Keratinocyte (primary cell): ENCODE data around the gene PDXDC1. TPM values are rescaled to one million over a fixed set of nuclear protein-coding genes. Genes with fewer than 3 reads are reported as not detected.

ENCODE experiments used
- DNase-seq: peaks from one replicate; pipeline ENCODE4 v3.0.0-alpha.2; 2011; ENCODE audit warnings: low read depth, missing footprints, low spot score
- FAIRE-seq: peaks from 2 replicates; lab custom pipeline; 2011; peaks lifted over from hg19 to GRCh38; lab: Jason Lieb, UNC
- H2AFZ ChIP-seq: 2 replicates; pipeline ENCODE4 v1.6.0; 2012; ENCODE audit warnings: low read length, control low read depth, inconsistent platforms; ENCODE audit not compliant: control insufficient read depth
- H3K27ac ChIP-seq: 2 replicates; pipeline ENCODE4 v1.5.1; 2011; ENCODE audit warnings: low read length; ENCODE audit not compliant: control insufficient read depth, insufficient read depth
- H3K27me3 ChIP-seq: 3 replicates; pipeline ENCODE4 v1.6.0; 2011; ENCODE audit warnings: low read length; ENCODE audit not compliant: control insufficient read depth, insufficient read depth; ENCODE audit errors: extremely low read depth
- H3K36me3 ChIP-seq, 2 experiments: 2 replicates in 1 of 2; 3 replicates in 1 of 2; pipeline ENCODE4 v1.5.1; 2011; ENCODE audit warnings: low read length in 2 of 2, mild to moderate bottlenecking in 1 of 2; ENCODE audit not compliant: control insufficient read depth in 2 of 2, insufficient read depth in 2 of 2; ENCODE audit errors: extremely low read depth in 1 of 2
- H3K4me1 ChIP-seq: 3 replicates; pipeline ENCODE4 v1.5.1; 2011; ENCODE audit warnings: low read length; ENCODE audit not compliant: control insufficient read depth, insufficient read depth; ENCODE audit errors: extremely low read depth
- H3K4me2 ChIP-seq: 3 replicates; pipeline ENCODE4 v1.6.0; 2011; ENCODE audit warnings: low read depth, low read length; ENCODE audit not compliant: control insufficient read depth, insufficient read depth; ENCODE audit errors: extremely low read depth
- H3K4me3 ChIP-seq, 3 experiments: fragments of 200-600 bp in 1 of 3; sonication (generic) in 1 of 3; 2 replicates in 2 of 3; 3 replicates in 1 of 3; pipeline ENCODE4 v1.5.1; 2011 to 2016; ENCODE audit warnings: low read length in 3 of 3, mild to moderate bottlenecking in 3 of 3, control low read depth in 2 of 3, inconsistent platforms in 1 of 3, low read depth in 1 of 3, mixed read lengths in 1 of 3, mixed run types in 1 of 3, moderate library complexity in 1 of 3; ENCODE audit not compliant: control insufficient read depth in 2 of 3, insufficient read depth in 2 of 3; ENCODE audit errors: extremely low read depth in 1 of 3
- H3K79me2 ChIP-seq: 2 replicates; pipeline ENCODE4 v1.6.0; 2012; ENCODE audit warnings: low read length; ENCODE audit not compliant: control insufficient read depth, insufficient read depth
- H3K9ac ChIP-seq: 3 replicates; pipeline ENCODE4 v1.6.0; 2011; ENCODE audit warnings: low read length; ENCODE audit not compliant: control insufficient read depth, insufficient read depth; ENCODE audit errors: extremely low read depth
- H3K9me1 ChIP-seq: 3 replicates; pipeline ENCODE4 v1.6.0; 2011; ENCODE audit warnings: low read length; ENCODE audit not compliant: control insufficient read depth, insufficient read depth; ENCODE audit errors: extremely low read depth
- H3K9me3 ChIP-seq: 2 replicates; pipeline ENCODE4 v1.5.1; 2012; ENCODE audit warnings: low read depth, low read length; ENCODE audit not compliant: control insufficient read depth
- H4K20me1 ChIP-seq: 3 replicates; pipeline ENCODE4 v1.6.0; 2011; ENCODE audit warnings: low read length; ENCODE audit not compliant: control insufficient read depth, insufficient read depth; ENCODE audit errors: extremely low read depth
- CTCF ChIP-seq, 3 experiments: IDR thresholded peaks in 1 of 3; conservative IDR thresholded peaks in 1 of 3; optimal IDR thresholded peaks in 1 of 3; 2 replicates in 2 of 3; 3 replicates in 1 of 3; pipeline versions ENCODE3 to v1.5.1; 2011; ENCODE audit warnings: low read length in 3 of 3, mild to moderate bottlenecking in 3 of 3, moderate library complexity in 2 of 3, control low read depth in 1 of 3, inconsistent platforms in 1 of 3; ENCODE audit not compliant: insufficient read depth in 2 of 3; ENCODE audit errors: extremely low read depth in 1 of 3
- EZH2 ChIP-seq: IDR thresholded peaks from one replicate; pipeline ENCODE4 v1.6.1; 2012; ENCODE audit warnings: inconsistent platforms, mild to moderate bottlenecking, low read length, moderate library complexity
- dilution Hi-C: fragments of 300-500 bp; cut with MboI; formaldehyde crosslinking; loops from one replicate; pipeline ENCODE4 v1.7.0; 2020; ENCODE audit warnings: low sequenced_read_pairs; ENCODE audit not compliant: extremely low pct_ligation_motif_present
- polyA plus RNA-seq, 5 experiments: library from polyadenylated mRNA; depleted of rRNA in 3 of 5; stranded (reverse) in 3 of 5; stranded (forward) in 1 of 5; unstranded in 1 of 5; fragments of >200 nt; gene quantifications; 1 replicate in 1 of 5; 2 replicates in 3 of 5; 3 replicates in 1 of 5; pipeline versions ENCODE4 v1.2.1 to v1.2.3, GENCODE V29; 2011 to 2012; ENCODE audit warnings: missing spikeins in 2 of 5, low read depth in 1 of 5, low replicate concordance in 1 of 5

The PDXDC1 gene
- polyA plus RNA-seq, 1 donor (not counting 4 experiments of a cell fraction or from before 2014, with no cell fraction given): 70.7 TPM

DNA sequence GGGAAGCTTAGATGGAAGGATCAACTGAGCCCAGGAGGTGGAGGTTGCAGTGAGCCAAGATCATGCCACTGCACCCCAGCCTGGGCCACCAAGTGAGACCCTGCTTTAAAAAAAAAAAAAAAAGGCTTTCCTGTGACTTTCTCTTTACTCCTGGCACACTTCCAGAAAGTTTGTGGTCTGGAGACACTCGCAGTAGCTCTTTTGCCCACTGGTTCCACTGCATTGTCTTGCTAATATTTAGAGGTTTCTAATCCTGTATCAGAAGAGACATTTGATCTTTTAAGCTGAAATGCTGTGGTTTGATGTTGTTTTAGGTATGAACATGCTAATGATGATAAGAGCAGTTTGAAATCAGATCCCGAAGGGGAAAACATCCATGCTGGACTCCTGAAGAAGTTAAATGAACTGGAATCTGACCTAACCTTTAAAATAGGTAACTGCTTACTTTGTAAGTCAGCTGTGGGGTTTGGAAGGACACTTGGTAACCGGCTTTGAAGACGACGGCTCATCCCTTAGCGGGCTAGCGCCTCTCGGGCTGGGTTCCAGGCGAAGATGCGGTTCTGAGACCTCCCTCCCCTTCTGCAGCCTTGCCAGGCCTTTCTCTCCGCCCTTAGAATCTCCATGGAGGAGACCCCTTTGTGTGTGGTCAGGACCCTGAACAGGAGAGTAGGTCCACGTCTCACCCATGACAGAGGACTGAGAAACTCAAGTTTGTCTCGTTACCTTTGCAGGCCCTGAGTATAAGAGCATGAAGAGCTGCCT, 57.9 kb downstream of the PDXDC1 start:
- Histone ChIP-seq H3K4me2 (no peak overlapping the region), H3K9me3 (no peaks in the 10 kb centered on the region), H4K20me1 (no peaks in the 10 kb centered on the region), H3K79me2 (peaks cover 7% of the 10 kb centered on the region), H3K27me3 (no peaks in the 10 kb centered on the region), H3K27ac (no peak overlapping the region), H3K4me1 (peaks cover 8% of the 10 kb centered on the region), H3K36me3 (peaks cover 40 to 41% of the 10 kb centered on the region in 2 experiments), H3K9ac (no peak overlapping the region), H3K9me1 (no peaks in the 10 kb centered on the region), H3K4me3 (no peak overlapping the region), H2AFZ (no peak overlapping the region)
- TF ChIP-seq CTCF (optimal IDR thresholded peaks at IDR 0.05 in 1 of 3, IDR thresholded peaks at IDR 0.05 in 1 of 3, conservative IDR thresholded peaks at IDR 0.05 in 1 of 3; ENCODE audit: extremely low read depth in 1 of 3, insufficient read depth in 2 of 3, low read length in 3 of 3): no peak
- TF ChIP-seq EZH2: no peak
- FAIRE-seq: no peak
- dilution Hi-C loops: no loop called here
- DNase-seq: no peak

DNA sequence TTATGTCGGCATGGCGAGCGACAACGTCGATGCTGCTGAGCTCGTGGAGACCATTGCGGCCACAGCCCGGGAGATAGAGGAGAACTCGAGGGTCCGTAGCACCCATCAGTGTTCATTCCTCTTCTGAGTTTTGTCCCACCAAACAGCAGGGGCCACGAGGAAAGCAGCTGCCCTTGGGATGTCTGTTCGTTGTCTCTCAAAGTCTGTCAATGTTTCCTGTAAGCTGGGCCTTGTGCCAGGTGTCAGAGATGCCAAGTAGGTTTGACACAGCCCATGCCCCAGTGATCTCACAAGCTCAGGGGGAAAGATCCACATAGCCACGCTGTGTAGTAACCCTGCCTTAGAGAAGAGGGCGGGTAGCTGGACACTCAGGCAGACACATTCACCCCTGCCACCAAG, 58.5 kb downstream of the PDXDC1 start:
- no peak overlapping the region for H3K9ac ChIP-seq
- H3K36me3 ChIP-seq: peaks cover 41 to 46% of the 10 kb centered on the region in 2 experiments
- H2AFZ ChIP-seq: no peak overlapping the region
- no peaks in the 10 kb centered on the region for H3K9me3 ChIP-seq
- no peak overlapping the region for H3K27ac ChIP-seq
- no peak for FAIRE-seq
- no peak overlapping the region for H3K4me3 ChIP-seq
- no peak overlapping the region for H3K4me2 ChIP-seq
- H3K4me1 ChIP-seq: peaks cover 8% of the 10 kb centered on the region
- DNase-seq: no peak
- TF ChIP-seq CTCF (optimal IDR thresholded peaks at IDR 0.05 in 1 of 3, IDR thresholded peaks at IDR 0.05 in 1 of 3, conservative IDR thresholded peaks at IDR 0.05 in 1 of 3; ENCODE audit: extremely low read depth in 1 of 3, insufficient read depth in 2 of 3, low read length in 3 of 3): no peak
- no peak for TF ChIP-seq EZH2
- no peaks in the 10 kb centered on the region for H4K20me1 ChIP-seq
- dilution Hi-C loops: no loop called here
- peaks cover 5% of the 10 kb centered on the region for H3K79me2 ChIP-seq
- no peaks in the 10 kb centered on the region for H3K9me1 ChIP-seq
- no peaks in the 10 kb centered on the region for H3K27me3 ChIP-seq
